ENCODE data around the gene PRKG1. TPM values are rescaled to one million over a fixed set of nuclear protein-coding genes. Genes with fewer than 3 reads are reported as not detected.

PRKG1 gene
- total and polyA plus RNA-seq, 2 donors (not counting 1 experiment from before 2014, with no cell fraction given): not detected

GRCh38 chr10:51397695-51398094, 323.4 kb downstream of the PRKG1 start:
- CTCF ChIA-PET: no interaction called here
- no peaks in the 10 kb centered on the region for H3K9me3 ChIP-seq (ENCODE audit: control extremely low read depth in 1 of 3, control insufficient read depth in 2 of 3, insufficient read depth in 1 of 3, low read length in 2 of 3)
- DNase-seq (no peak), ATAC-seq (ENCODE audit: low read depth) (no peak)
- no peaks in the 10 kb centered on the region for H3K27me3 Mint-ChIP-seq
- H3K4me1 Mint-ChIP-seq: no peaks in the 10 kb centered on the region
- H3K27ac ChIP-seq (ENCODE audit: low read length in 2 of 2): no peak overlapping the region
- H3K4me3 Mint-ChIP-seq: no peak overlapping the region
- H3K79me2 ChIP-seq (ENCODE audit: control insufficient read depth, insufficient read depth, low read length): no peaks in the 10 kb centered on the region
- 80% methylated on average over 1 of the region's 2 CpGs for WGBS (ENCODE audit: insufficient coverage)
- no peak overlapping the region for H3K4me2 ChIP-seq (replicated peaks; ENCODE audit: low read depth, low read length, poor library complexity, severe bottlenecking)
- no peaks in the 10 kb centered on the region for H3K9me3 Mint-ChIP-seq (ENCODE audit: insufficient read depth)
- no peak overlapping the region for H3K4me3 ChIP-seq (ENCODE audit: control extremely low read depth in 1 of 5, extremely low read depth in 1 of 5, insufficient read depth in 1 of 5, low read depth in 2 of 5, low read length in 4 of 5)
- no peaks in the 10 kb centered on the region for H4K20me1 ChIP-seq (ENCODE audit: control insufficient read depth, insufficient read depth, low read length, poor library complexity, severe bottlenecking)
- H3K4me1 ChIP-seq (ENCODE audit: control insufficient read depth in 2 of 2, insufficient read depth in 2 of 2, low read length in 2 of 2): no peaks in the 10 kb centered on the region
- H3K27ac Mint-ChIP-seq: no peak overlapping the region
- no peak overlapping the region for H2AFZ ChIP-seq (ENCODE audit: insufficient read depth, low read depth, low read length, poor library complexity, severe bottlenecking)
- POLR2A ChIA-PET: no interaction called here
- intact Hi-C loops (cut with micrococcal nuclease): no loop called here
- no peaks in the 10 kb centered on the region for H3K27me3 ChIP-seq (replicated peaks in 1 of 4; ENCODE audit: control extremely low read depth in 1 of 4, control insufficient read depth in 3 of 4, insufficient read depth in 4 of 4, low read length in 3 of 4)
- no peak overlapping the region for H3K9ac ChIP-seq (ENCODE audit: low read length)
- no peaks in the 10 kb centered on the region for H3K36me3 ChIP-seq (replicated peaks in 1 of 2; ENCODE audit: control extremely low read depth in 1 of 2, control insufficient read depth in 1 of 2, extremely low read depth in 1 of 2, insufficient read depth in 2 of 2, low read length in 1 of 2)
- TF ChIP-seq, protein P1, sequence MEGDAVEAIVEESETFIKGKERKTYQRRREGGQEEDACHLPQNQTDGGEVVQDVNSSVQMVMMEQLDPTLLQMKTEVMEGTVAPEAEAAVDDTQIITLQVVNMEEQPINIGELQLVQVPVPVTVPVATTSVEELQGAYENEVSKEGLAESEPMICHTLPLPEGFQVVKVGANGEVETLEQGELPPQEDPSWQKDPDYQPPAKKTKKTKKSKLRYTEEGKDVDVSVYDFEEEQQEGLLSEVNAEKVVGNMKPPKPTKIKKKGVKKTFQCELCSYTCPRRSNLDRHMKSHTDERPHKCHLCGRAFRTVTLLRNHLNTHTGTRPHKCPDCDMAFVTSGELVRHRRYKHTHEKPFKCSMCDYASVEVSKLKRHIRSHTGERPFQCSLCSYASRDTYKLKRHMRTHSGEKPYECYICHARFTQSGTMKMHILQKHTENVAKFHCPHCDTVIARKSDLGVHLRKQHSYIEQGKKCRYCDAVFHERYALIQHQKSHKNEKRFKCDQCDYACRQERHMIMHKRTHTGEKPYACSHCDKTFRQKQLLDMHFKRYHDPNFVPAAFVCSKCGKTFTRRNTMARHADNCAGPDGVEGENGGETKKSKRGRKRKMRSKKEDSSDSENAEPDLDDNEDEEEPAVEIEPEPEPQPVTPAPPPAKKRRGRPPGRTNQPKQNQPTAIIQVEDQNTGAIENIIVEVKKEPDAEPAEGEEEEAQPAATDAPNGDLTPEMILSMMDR (IDR thresholded peaks at IDR 0.05): no peak
- TF ChIP-seq EZH2 (IDR thresholded peaks at IDR 0.05; ENCODE audit: borderline replicate concordance, insufficient read depth, low read depth, low read length, poor library complexity, severe bottlenecking): no peak

DNA sequence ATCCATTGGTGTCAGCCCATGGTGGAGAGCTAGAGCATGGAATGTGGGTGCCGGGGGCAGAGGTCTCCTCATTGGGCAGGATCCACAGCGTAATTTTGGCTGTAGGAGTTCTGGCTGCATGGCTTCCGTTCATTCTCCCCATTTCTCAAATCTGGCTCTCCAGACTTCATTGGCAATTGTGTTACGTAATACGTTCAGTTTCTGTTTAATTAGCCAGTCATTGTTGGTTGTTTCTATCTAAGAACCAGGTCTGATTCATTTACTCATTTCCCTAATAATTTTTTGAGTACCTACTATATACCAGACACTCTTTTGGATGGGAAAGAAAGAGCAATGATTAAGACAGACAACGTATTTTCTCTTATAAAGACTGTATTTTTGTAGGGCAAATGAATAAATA, 325.6 kb downstream of the PRKG1 start:
- Histone ChIP-seq H3K27ac (ENCODE audit: low read length in 2 of 2) (no peak overlapping the region), H3K36me3 (replicated peaks in 1 of 2; ENCODE audit: control extremely low read depth in 1 of 2, control insufficient read depth in 1 of 2, extremely low read depth in 1 of 2, insufficient read depth in 2 of 2, low read length in 1 of 2) (no peaks in the 10 kb centered on the region), H3K9ac (ENCODE audit: low read length) (no peak overlapping the region), H3K79me2 (ENCODE audit: control insufficient read depth, insufficient read depth, low read length) (no peaks in the 10 kb centered on the region), H3K4me2 (replicated peaks; ENCODE audit: low read depth, low read length, poor library complexity, severe bottlenecking) (no peak overlapping the region), H4K20me1 (ENCODE audit: control insufficient read depth, insufficient read depth, low read length, poor library complexity, severe bottlenecking) (no peaks in the 10 kb centered on the region), H3K27me3 (replicated peaks in 1 of 4; ENCODE audit: control extremely low read depth in 1 of 4, control insufficient read depth in 3 of 4, insufficient read depth in 4 of 4, low read length in 3 of 4) (no peaks in the 10 kb centered on the region), H2AFZ (ENCODE audit: insufficient read depth, low read depth, low read length, poor library complexity, severe bottlenecking) (no peak overlapping the region), H3K4me1 (ENCODE audit: control insufficient read depth in 2 of 2, insufficient read depth in 2 of 2, low read length in 2 of 2) (no peaks in the 10 kb centered on the region), H3K4me3 (ENCODE audit: control extremely low read depth in 1 of 5, extremely low read depth in 1 of 5, insufficient read depth in 1 of 5, low read depth in 2 of 5, low read length in 4 of 5) (no peak overlapping the region), H3K9me3 (ENCODE audit: control extremely low read depth in 1 of 3, control insufficient read depth in 2 of 3, insufficient read depth in 1 of 3, low read length in 2 of 3) (no peaks in the 10 kb centered on the region)
- Mint-ChIP-seq H3K4me1 (no peaks in the 10 kb centered on the region), H3K27ac (no peak overlapping the region), H3K27me3 (no peaks in the 10 kb centered on the region), H3K9me3 (ENCODE audit: insufficient read depth) (no peaks in the 10 kb centered on the region), H3K4me3 (no peak overlapping the region)
- intact Hi-C loops (cut with micrococcal nuclease): no loop called here
- no CpG with 5 or more reads among the region's 6 CpGs for WGBS (ENCODE audit: insufficient coverage)
- ChIA-PET CTCF (no interaction called here), POLR2A (no interaction called here)
- DNase-seq (no peak), ATAC-seq (ENCODE audit: low read depth) (no peak)
- TF ChIP-seq, protein P1 (IDR thresholded peaks at IDR 0.05): no peak
- TF ChIP-seq EZH2 (IDR thresholded peaks at IDR 0.05; ENCODE audit: borderline replicate concordance, insufficient read depth, low read depth, low read length, poor library complexity, severe bottlenecking): no peak

All from B cell (primary cell).